KOPT-K1 (cell line): ENCODE results near the gene PDE7B.

Experiments
- H3K27ac ChIP-seq: fragments of 200-600 bp; sonication (generic); 2 replicates; pipeline ENCODE4 v1.5.1; 2016; ENCODE audit warnings: antibody characterized with exemption, mild to moderate bottlenecking, low read depth, low read length; ENCODE audit not compliant: poor library complexity, severe bottlenecking
- H3K36me3 ChIP-seq: fragments of 200-600 bp; sonication (generic); 2 replicates; pipeline ENCODE4 v1.5.1; 2017; ENCODE audit warnings: antibody characterized with exemption, mild to moderate bottlenecking, low read length, moderate library complexity; ENCODE audit not compliant: insufficient read depth
- H3K9me3 ChIP-seq: fragments of 200-600 bp; sonication (generic); 2 replicates; pipeline ENCODE4 v1.5.1; 2017; ENCODE audit warnings: antibody characterized with exemption, low read length, mild to moderate bottlenecking; ENCODE audit not compliant: insufficient read depth, poor library complexity, severe bottlenecking

PDE7B gene

DNA sequence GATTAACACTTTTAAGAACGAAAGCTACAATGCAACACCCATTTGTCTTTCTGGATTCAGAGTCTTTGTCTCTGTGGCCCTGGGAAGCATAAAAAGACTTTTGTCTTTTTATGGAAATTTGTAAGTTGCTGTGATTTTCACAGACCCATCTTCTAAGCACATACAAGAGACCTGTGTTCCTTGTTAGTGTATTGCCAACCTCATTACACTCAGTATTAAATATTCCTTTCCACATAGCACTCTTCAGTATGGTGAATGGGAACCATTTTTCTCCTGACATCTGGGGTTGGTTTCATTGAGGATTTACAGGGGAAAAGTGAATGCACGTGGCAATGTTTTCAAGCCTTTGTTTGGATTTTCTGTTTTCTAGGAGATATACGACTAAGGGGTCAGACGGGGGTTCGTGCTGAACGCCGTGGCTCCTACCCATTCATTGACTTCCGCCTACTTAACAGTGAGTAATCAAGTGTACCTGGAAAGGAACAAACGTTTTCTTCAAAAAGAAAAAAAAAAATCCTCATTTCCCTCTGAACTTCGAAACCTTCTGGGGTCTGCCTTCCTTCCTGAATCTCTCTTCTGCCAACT lies 257.0 kb downstream of the PDE7B start:
- no peak overlapping the region for H3K27ac ChIP-seq
- H3K9me3 ChIP-seq: no peaks in the 10 kb centered on the region
- H3K36me3 ChIP-seq: no peaks in the 10 kb centered on the region

DNA sequence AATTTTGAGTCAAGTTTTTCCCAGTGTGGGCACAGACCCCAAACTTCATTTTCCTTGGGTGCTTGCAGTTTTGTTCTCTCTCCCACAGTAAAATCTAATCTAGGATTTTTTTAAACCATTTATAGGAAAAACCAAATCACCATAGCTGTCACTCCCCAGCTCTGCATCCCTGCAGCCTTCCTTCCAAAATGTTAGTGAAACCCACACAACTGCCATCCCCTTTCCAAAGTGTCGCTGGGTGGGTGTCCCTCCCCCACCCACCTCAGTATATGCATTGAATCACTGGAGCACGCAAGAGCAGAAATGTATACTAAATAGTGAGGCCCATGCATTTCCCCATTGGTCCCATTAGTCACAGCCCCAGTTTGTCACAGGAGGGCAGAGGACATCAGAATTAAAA lies 260.3 kb downstream of the PDE7B start:
- no peaks in the 10 kb centered on the region for H3K36me3 ChIP-seq
- no peak overlapping the region for H3K27ac ChIP-seq
- H3K9me3 ChIP-seq: no peaks in the 10 kb centered on the region

DNA sequence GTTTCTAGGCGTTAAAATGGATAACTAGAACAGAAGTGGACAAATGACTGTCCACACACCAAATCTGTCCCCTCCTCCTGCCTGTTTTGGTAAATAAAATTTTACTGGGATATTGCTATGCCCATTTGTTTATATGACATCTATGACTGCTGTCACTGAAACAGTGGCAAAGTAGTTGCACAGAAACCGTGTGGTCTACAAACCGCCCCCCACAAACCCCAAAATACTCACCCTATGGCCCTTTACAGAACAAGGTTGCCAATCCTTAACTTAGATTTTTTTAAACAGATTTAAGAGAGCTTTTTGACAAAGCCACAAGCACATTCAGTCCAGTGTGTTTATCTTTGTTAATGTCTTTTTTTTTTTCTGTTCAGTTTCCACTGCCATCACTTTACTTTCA lies 260.8 kb downstream of the PDE7B start:
- Histone ChIP-seq H3K36me3 (no peaks in the 10 kb centered on the region), H3K9me3 (no peaks in the 10 kb centered on the region), H3K27ac (no peak overlapping the region)

DNA sequence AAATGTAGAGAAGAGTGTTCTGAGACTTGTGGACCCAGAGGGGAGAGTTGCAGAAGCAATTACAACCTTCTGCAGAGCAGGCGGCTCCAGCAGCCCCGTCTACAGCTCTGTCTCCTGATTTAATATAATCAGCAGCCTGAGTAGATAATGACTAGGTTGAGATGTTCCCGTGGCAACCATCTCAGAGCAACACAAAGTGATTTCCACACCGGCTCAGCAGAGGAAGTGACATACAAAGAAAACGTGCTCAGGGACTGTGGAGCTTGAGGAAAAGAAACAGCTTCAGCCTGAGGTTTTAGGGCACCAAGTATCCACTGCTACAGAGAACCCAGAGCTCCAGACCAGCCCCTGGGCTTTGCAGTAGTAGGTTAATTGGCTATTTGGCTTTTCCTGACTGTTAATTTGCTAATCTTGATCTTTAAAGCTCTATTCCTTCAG lies 262.3 kb downstream of the PDE7B start:
- H3K27ac ChIP-seq: no peak overlapping the region
- H3K36me3 ChIP-seq: no peaks in the 10 kb centered on the region
- H3K9me3 ChIP-seq: no peaks in the 10 kb centered on the region

DNA sequence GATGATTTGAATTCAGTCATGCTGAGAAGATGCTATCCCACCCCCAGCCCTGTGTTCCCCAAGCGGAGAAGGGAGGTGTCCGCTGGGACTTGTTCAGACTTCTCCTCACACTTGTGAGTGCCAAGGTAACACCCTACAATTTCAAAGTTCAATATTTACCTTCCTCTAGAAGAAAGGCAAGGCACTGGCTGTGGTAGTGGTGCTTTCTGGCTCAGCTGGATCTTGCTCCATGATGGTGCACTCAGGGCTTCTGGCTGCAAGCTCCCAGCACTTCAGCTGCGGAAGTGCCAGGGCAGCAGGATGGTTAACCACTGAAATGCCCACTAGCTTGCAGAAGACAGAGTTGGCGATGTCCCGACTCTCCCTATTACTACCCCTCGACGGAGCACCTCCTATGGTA lies 263.2 kb downstream of the PDE7B start:
- H3K36me3 ChIP-seq: no peaks in the 10 kb centered on the region
- H3K27ac ChIP-seq: no peak overlapping the region
- H3K9me3 ChIP-seq: no peaks in the 10 kb centered on the region

DNA sequence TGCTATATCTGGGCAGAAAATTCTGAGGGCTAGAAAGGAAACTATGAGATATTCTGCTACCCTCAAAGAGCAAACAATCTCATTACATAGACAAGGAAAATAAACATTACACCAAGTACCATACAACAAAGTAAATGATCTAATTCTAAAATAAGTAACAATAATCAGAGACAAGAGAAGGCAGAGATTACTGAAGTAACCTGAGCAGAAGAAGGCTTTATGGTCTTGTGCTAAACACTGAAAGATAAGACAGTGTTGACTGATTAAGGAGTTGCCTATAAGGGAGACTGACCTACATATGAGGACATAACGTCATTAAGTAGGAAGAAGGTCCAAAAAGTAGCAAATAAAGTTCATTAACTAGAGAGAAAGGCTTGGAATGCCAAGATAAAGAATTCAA lies 264.4 kb downstream of the PDE7B start:
- Histone ChIP-seq H3K36me3 (no peaks in the 10 kb centered on the region), H3K27ac (no peak overlapping the region), H3K9me3 (no peaks in the 10 kb centered on the region)

DNA sequence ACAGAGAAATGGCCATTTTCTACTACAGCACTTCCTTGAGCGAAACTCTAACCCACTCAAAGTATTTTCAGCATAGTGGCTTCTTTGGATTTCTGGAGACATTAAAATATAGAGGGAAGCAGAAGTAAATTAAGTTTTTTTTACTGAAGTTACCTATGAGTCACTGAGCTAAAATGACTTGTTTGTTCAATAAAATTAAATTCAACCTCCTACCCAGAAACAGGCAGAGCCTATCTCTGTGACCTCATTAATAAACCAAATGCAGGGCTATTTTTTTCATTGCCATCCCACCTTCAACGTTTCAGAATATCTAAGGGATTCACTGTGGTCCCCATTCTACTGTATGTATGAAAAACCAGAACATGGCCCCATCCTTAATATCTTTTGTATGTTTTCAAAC lies 265.6 kb downstream of the PDE7B start:
- H3K36me3 ChIP-seq: no peaks in the 10 kb centered on the region
- no peak overlapping the region for H3K27ac ChIP-seq

DNA sequence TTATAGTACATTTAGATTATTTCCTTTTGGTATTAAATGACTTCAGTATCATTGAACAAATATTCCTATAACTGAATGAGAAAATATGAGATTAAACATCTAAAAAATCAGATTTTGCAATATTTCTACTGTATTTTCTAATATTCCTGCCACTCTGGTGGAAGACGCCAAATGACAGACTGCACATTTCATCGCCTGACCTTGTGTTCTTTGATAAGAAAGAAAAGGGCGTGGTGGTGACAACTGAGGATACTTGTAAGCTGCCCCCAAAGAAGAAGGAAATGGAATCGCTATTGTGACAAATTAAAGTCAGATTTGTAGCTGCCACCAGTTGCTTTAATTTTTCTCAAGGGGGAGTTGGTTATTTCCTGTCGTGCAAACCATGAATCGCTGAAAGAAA lies 267.3 kb downstream of the PDE7B start:
- Histone ChIP-seq H3K36me3 (no peaks in the 10 kb centered on the region), H3K9me3 (no peaks in the 10 kb centered on the region), H3K27ac (no peak overlapping the region)

More for the DNA sequence above, 265.6 kb downstream of the PDE7B start:
- H3K9me3 ChIP-seq: no peaks in the 10 kb centered on the region

DNA sequence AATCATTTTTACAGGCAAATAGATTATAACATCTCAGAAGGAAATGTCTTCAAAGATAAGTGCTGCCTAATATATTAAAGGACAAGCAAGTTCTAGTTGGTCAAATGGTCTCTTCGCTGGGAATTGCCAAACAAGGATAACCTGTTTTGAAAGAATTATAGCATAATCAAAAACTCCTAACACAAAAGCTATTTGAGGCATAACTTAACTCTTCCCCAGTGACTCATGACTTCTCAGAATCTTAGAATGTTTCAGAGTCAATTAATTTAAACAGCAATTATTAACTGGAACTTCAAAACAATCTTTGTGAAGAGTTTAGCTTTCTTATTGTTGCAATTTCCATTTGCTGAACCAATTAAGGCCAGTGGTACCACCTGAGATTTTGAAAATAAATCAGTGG lies 272.0 kb downstream of the PDE7B start:
- Histone ChIP-seq H3K27ac (no peak overlapping the region), H3K36me3 (no peaks in the 10 kb centered on the region), H3K9me3 (no peaks in the 10 kb centered on the region)

DNA sequence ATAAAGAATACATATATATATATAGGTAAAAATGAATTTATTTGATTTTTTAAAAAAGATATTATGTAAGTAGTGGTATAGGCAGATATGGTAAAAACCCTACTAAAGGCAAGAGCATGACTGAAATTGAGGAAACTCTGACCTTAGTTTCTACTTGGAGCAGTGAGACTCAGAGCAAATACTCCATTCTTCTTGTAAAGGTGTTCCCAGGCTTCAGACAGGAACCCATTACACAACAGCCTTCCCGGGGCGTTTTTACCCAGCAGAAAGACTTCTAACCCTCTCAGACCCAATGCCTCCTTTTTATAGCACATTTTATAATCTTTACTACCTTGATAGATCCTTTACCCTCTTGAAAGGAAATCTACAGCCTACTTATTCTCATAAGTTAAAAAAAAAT lies 274.1 kb downstream of the PDE7B start:
- no peaks in the 10 kb centered on the region for H3K9me3 ChIP-seq
- no peak overlapping the region for H3K27ac ChIP-seq
- no peaks in the 10 kb centered on the region for H3K36me3 ChIP-seq

DNA sequence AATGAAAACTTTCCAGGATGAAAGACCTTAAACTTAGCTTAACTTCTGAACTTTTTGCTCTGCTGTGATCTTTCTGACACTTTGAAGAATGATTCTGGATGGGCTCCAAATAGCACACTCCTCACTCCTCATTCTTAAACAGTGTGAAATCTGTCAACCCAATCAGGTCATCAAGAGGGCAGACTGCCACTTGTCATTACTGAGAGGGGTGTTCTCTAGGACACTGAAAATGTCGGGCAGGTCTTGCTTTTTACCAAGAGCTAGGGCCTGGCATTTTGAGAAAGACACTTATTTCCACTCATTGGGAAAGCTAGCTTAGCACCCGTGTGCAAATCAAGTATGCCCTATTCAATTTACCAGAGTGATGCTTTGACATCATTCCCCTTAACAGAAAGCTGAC lies 276.4 kb downstream of the PDE7B start:
- no peak overlapping the region for H3K27ac ChIP-seq
- H3K9me3 ChIP-seq: no peaks in the 10 kb centered on the region
- H3K36me3 ChIP-seq: no peaks in the 10 kb centered on the region

DNA sequence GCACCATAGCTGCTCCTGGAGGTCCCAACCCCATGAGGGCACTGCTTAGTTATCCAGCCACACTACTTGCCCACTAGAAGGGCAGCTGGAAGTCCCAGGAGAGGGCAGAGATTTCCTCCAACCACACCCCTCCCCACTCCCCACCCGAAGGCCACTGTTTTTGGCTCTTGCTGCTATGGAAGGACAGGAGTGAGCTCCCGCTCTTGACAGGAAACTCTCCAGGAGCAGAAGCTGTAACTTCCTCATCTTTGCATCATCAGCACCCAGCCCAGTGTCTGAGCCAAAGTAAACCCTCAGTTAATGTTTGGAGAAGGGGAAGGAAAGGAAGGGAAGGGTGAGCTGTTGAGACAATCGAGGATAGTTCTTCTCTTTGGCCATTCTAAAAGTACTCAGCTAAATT lies 277.9 kb downstream of the PDE7B start:
- Histone ChIP-seq H3K36me3 (no peaks in the 10 kb centered on the region), H3K27ac (no peak overlapping the region), H3K9me3 (no peaks in the 10 kb centered on the region)

DNA sequence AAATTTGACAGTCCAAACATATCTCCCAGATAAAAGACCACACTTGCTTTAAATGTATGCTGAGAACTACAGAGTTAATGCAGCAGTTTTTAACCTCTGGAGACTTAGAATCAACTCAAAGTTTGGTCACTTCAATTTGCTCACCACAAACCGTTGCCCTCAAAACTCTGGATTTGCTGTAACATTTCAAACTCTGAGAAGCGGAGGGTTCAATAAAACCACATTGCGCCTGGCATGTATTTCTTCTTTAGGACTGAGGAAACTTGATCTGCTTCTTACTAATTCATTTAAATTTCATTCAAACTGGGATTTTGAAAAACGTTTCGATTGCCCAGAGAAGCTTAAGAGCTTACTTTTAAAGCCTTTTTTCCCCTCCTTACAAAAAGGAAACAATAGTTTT lies 282.8 kb downstream of the PDE7B start:
- H3K27ac ChIP-seq: no peak overlapping the region
- no peaks in the 10 kb centered on the region for H3K9me3 ChIP-seq
- no peaks in the 10 kb centered on the region for H3K36me3 ChIP-seq

DNA sequence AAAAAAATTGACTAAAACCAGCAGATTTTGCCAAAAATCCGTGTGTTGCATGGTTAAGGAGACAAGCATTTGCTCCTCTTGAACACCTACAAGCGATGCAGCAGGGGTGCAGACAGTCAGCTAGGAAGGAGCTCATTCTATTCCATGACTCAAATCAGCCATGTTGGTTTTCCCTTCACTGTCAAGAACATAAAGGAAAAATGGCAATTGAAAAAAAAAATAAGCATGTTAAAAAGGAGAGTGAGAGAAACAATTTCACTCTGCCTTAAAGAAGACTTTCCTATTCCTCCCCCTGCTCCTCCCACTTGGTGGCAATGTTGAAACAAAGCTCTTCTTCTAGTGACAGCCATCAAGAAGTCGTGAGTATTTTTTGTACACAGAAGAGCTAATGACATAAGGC lies 283.2 kb downstream of the PDE7B start:
- Histone ChIP-seq H3K27ac (no peak overlapping the region), H3K9me3 (no peaks in the 10 kb centered on the region), H3K36me3 (no peaks in the 10 kb centered on the region)

DNA sequence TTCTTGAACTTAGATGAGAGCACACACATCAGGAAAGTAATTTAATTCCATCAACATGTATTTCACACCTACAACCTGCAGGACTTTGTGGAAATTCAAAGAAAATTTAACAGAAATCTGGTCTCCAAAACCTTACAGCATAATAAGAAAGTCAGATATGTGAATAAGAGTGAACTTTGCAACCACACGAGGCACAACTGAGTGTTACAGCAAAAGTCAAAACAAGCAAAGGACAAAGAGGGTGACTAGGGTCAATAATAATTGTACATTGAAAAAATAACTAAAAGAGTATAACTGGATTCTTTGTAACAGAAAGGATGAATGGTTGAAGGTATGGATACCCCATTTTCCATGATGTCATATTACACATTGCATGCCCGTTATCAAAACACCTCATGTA lies 284.8 kb downstream of the PDE7B start:
- no peak overlapping the region for H3K27ac ChIP-seq
- no peaks in the 10 kb centered on the region for H3K9me3 ChIP-seq

DNA sequence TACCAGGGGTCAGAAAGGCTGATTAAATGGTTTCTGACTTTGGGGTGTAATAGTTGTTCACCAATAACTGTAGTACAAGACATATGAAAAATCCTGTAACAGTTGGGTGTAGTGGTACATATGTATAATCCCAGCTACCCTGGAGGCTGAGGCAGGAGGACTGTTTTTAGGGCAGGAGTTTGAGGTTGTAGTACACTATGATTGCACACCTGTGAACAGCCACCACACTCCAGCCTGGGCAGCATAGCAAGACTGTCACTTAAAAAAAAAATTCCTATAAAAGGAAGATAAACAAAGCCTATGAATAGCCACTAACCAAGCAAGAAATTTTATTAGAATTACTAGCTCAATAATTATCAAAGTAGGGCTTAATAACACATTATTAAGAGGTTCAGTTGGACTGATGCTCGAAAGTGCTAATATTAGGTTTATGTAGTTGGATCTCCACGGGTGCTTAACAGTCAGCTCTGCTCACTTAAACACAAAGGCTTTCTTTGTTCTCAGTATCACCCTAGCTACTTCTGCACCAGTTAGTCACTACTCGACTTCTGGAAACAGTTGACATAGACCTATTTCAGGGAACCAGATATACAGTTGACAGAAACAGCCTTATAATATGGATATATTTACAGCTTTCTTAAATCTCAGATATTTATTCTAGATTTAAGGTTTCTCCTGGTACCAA lies 285.6 kb downstream of the PDE7B start:
- H3K27ac ChIP-seq: no peak overlapping the region
- no peaks in the 10 kb centered on the region for H3K9me3 ChIP-seq
- no peaks in the 10 kb centered on the region for H3K36me3 ChIP-seq

More for the DNA sequence above, 284.8 kb downstream of the PDE7B start:
- H3K36me3 ChIP-seq: no peaks in the 10 kb centered on the region
